Measurements from ENCODE around the gene DEPDC5. TPM values are rescaled to one million over a fixed set of nuclear protein-coding genes. Genes with fewer than 3 reads are reported as not detected.

Gene DEPDC5
- total RNA-seq, 1 donor: 15.2 TPM

DNA sequence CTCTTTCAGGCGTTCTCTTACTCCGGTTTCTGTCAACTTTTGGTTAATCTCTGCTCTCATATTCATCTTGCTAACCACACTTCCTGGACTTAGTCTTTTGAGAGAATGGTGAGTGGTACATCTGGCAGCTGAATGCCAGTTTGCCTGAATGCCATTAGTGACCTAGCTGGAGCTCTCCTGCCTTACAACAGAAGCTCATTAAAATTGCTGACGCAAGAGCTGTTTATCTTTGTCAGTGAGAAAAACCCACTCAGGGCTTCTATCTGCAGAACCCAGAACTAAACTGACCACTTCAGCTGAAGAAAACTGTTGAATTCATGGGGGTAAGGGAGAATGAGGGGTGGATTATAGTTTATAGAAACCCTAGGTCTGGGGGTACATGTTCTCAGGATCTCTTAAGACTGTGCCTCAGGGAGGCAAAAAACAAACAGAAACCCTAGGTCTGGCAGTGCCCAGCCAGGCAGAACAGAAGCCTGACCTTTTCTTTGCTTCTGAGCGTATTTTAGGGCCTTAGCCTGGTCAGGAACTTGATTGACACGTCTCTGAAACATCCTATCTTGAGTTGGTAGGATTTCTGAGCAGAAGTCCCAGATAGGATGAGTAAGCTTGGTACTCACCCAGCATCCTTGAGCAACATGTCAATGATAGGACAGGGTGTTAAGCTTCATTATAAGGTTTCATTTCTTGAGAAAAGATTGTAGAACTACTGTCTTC is 137.7 kb downstream of the DEPDC5 start:
- peaks cover 5% of the 10 kb centered on the region for H3K4me1 ChIP-seq (ENCODE audit: insufficient read depth, low read length)
- H3K27me3 ChIP-seq (ENCODE audit: insufficient read depth, low read length): no peaks in the 10 kb centered on the region
- H4K20me1 ChIP-seq (ENCODE audit: insufficient read depth, low read length): no peaks in the 10 kb centered on the region
- H2AFZ ChIP-seq (ENCODE audit: low read length): no peak overlapping the region
- no peak overlapping the region for H3K4me2 ChIP-seq (ENCODE audit: insufficient read depth, low read length)
- H3K9me3 ChIP-seq (ENCODE audit: low read depth, low read length): no peaks in the 10 kb centered on the region
- no peak overlapping the region for H3K4me3 ChIP-seq (ENCODE audit: insufficient read depth, low read length)
- no peaks in the 10 kb centered on the region for H3K79me2 ChIP-seq (ENCODE audit: insufficient read depth, low read length)
- H3K36me3 ChIP-seq (ENCODE audit: insufficient read depth, low read length): peaks cover 10% of the 10 kb centered on the region
- peak overlapping the region; percentile 23 for H3K27ac ChIP-seq (ENCODE audit: low read depth, low read length)
- DNase-seq (ENCODE audit: insufficient read length, low spot score, missing footprints): peak; percentile 70
- TF ChIP-seq, protein P1, sequence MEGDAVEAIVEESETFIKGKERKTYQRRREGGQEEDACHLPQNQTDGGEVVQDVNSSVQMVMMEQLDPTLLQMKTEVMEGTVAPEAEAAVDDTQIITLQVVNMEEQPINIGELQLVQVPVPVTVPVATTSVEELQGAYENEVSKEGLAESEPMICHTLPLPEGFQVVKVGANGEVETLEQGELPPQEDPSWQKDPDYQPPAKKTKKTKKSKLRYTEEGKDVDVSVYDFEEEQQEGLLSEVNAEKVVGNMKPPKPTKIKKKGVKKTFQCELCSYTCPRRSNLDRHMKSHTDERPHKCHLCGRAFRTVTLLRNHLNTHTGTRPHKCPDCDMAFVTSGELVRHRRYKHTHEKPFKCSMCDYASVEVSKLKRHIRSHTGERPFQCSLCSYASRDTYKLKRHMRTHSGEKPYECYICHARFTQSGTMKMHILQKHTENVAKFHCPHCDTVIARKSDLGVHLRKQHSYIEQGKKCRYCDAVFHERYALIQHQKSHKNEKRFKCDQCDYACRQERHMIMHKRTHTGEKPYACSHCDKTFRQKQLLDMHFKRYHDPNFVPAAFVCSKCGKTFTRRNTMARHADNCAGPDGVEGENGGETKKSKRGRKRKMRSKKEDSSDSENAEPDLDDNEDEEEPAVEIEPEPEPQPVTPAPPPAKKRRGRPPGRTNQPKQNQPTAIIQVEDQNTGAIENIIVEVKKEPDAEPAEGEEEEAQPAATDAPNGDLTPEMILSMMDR (IDR thresholded peaks at IDR 0.05; ENCODE audit: extremely low read depth, low read depth, low read length): no peak

DNA sequence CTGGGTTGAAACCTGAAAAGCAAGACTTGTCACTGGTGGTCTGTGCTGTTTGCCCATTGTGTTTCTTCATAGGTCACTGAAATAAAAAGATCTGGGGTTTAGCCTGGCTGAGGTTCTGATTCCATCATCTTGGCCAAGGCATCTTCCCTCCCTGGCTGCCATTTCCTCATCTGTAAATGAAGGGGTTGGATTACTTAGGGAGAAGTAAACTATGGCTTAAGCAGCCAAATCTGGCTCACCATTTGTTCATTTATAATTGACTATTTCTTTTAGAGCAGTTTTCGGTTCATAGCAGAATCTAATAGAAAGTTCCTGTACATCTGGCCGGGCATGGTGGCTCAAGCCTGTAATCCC is 138.2 kb downstream of the DEPDC5 start:
- no peak overlapping the region for H3K27ac ChIP-seq (ENCODE audit: low read depth, low read length)
- H3K4me2 ChIP-seq (ENCODE audit: insufficient read depth, low read length): no peak overlapping the region
- peaks cover 5% of the 10 kb centered on the region for H3K4me1 ChIP-seq (ENCODE audit: insufficient read depth, low read length)
- H3K9me3 ChIP-seq (ENCODE audit: low read depth, low read length): no peaks in the 10 kb centered on the region
- no peaks in the 10 kb centered on the region for H3K79me2 ChIP-seq (ENCODE audit: insufficient read depth, low read length)
- no peak for DNase-seq (ENCODE audit: insufficient read length, low spot score, missing footprints)
- H3K36me3 ChIP-seq (ENCODE audit: insufficient read depth, low read length): peaks cover 10% of the 10 kb centered on the region
- no peaks in the 10 kb centered on the region for H4K20me1 ChIP-seq (ENCODE audit: insufficient read depth, low read length)
- TF ChIP-seq, protein P1 (IDR thresholded peaks at IDR 0.05; ENCODE audit: extremely low read depth, low read depth, low read length): no peak
- H3K27me3 ChIP-seq (ENCODE audit: insufficient read depth, low read length): no peaks in the 10 kb centered on the region
- no peak overlapping the region for H3K4me3 ChIP-seq (ENCODE audit: insufficient read depth, low read length)
- no peak overlapping the region for H2AFZ ChIP-seq (ENCODE audit: low read length)

DNA sequence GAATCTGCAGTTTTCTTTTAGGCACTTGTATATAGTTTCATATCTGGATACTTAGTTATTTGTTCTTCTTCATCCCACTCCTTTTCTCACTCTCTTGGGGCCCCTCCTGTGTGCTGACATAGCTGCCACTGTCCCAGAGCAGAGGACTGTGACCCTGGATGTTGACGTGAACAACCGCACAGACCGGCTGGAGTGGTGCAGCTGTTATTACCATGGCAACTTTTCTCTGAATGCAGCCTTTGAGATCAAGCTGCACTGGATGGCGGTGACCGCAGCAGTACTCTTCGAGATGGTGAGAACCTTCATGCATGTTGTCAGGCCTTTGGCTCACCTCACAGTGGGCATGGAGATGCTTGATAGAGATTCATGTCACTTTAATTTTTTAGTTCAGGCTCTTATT is 139.6 kb downstream of the DEPDC5 start:
- TF ChIP-seq, protein P1 (IDR thresholded peaks at IDR 0.05; ENCODE audit: extremely low read depth, low read depth, low read length): no peak
- Histone ChIP-seq H3K9me3 (ENCODE audit: low read depth, low read length) (no peaks in the 10 kb centered on the region), H3K27ac (ENCODE audit: low read depth, low read length) (no peak overlapping the region), H3K36me3 (ENCODE audit: insufficient read depth, low read length) (peaks cover 10% of the 10 kb centered on the region), H3K4me2 (ENCODE audit: insufficient read depth, low read length) (no peak overlapping the region), H2AFZ (ENCODE audit: low read length) (no peak overlapping the region), H3K4me1 (ENCODE audit: insufficient read depth, low read length) (peaks cover 5% of the 10 kb centered on the region), H3K79me2 (ENCODE audit: insufficient read depth, low read length) (no peaks in the 10 kb centered on the region), H3K4me3 (ENCODE audit: insufficient read depth, low read length) (no peak overlapping the region), H3K27me3 (ENCODE audit: insufficient read depth, low read length) (no peaks in the 10 kb centered on the region), H4K20me1 (ENCODE audit: insufficient read depth, low read length) (no peaks in the 10 kb centered on the region)
- no peak for DNase-seq (ENCODE audit: insufficient read length, low spot score, missing footprints)

DNA sequence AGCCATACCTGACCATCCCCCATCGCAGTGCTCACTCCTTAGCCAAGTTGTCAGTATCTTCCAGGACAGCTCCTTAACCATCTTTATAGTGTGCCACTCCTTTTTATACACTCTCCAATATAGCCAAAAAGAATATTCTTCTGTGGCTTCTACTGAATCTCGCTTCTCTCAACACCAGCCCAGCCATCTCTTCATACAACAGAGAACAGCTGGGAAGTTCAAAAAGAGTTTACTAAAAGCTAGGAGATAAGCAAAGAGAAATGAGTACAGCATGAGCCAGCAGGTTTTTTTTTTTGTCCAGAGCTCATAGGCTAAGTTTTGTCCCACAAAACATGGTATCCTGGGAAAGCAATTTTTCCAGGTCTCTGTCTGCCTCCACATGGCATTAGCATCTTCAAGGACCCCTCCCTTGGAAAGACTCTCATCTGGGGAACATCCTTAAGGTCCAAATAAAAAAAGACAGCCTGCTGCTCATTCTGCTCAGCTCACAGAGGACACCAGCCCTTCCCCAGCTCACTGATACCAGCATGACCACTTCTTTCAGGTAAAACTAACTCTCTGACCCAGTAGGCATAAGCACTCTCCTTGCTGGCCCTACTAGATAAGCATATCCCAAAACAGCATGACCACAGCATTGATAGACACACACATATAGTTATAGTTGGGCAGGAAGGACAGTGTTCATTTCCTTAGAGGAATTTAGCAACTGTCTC is 141.7 kb downstream of the DEPDC5 start:
- Histone ChIP-seq H3K4me1 (ENCODE audit: insufficient read depth, low read length) (peaks cover 5% of the 10 kb centered on the region), H3K79me2 (ENCODE audit: insufficient read depth, low read length) (no peaks in the 10 kb centered on the region), H3K4me3 (ENCODE audit: insufficient read depth, low read length) (no peak overlapping the region), H3K4me2 (ENCODE audit: insufficient read depth, low read length) (no peak overlapping the region), H2AFZ (ENCODE audit: low read length) (no peak overlapping the region), H3K36me3 (ENCODE audit: insufficient read depth, low read length) (peaks cover 10% of the 10 kb centered on the region), H3K27me3 (ENCODE audit: insufficient read depth, low read length) (no peaks in the 10 kb centered on the region), H3K27ac (ENCODE audit: low read depth, low read length) (no peak overlapping the region), H3K9me3 (ENCODE audit: low read depth, low read length) (no peaks in the 10 kb centered on the region), H4K20me1 (ENCODE audit: insufficient read depth, low read length) (no peaks in the 10 kb centered on the region)
- TF ChIP-seq, protein P1 (IDR thresholded peaks at IDR 0.05; ENCODE audit: extremely low read depth, low read depth, low read length): no peak
- DNase-seq (ENCODE audit: insufficient read length, low spot score, missing footprints): peak; percentile 44

All from osteoblast (primary cell).